ENCODE results near the gene FGF4.

FGF4 gene

GRCh38 chr11:69814902-69815301 is 39.8 kb upstream of the FGF4 start:
- Histone ChIP-seq H3K4me1 (ENCODE audit: control insufficient read depth, insufficient read depth, low read length) (no peaks in the 10 kb centered on the region), H3K9ac (ENCODE audit: low read length) (no peak overlapping the region), H3K36me3 (ENCODE audit: control insufficient read depth, insufficient read depth, low read length) (no peaks in the 10 kb centered on the region), H3K4me3 (ENCODE audit: low read length) (no peak overlapping the region), H3K27me3 (ENCODE audit: control insufficient read depth, insufficient read depth, low read length) (peaks cover 19% of the 10 kb centered on the region), H3K27ac (ENCODE audit: low read depth, low read length) (no peak overlapping the region)

GRCh38 chr11:69814411-69814810 is 39.3 kb upstream of the FGF4 start:
- Histone ChIP-seq H3K27me3 (ENCODE audit: control insufficient read depth, insufficient read depth, low read length) (peaks cover 19% of the 10 kb centered on the region), H3K27ac (ENCODE audit: low read depth, low read length) (no peak overlapping the region), H3K9ac (ENCODE audit: low read length) (no peak overlapping the region), H3K4me3 (ENCODE audit: low read length) (no peak overlapping the region), H3K4me1 (ENCODE audit: control insufficient read depth, insufficient read depth, low read length) (no peaks in the 10 kb centered on the region), H3K36me3 (ENCODE audit: control insufficient read depth, insufficient read depth, low read length) (no peaks in the 10 kb centered on the region)

- H3K9ac ChIP-seq (ENCODE audit: low read length), result no peak overlapping the region
- H3K4me3 ChIP-seq (ENCODE audit: low read length), result no peak overlapping the region
- no peak overlapping the region for H3K27ac ChIP-seq (ENCODE audit: low read depth, low read length)
- peaks cover 19% of the 10 kb centered on the region for H3K27me3 ChIP-seq (ENCODE audit: control insufficient read depth, insufficient read depth, low read length)
- H3K4me1 ChIP-seq (ENCODE audit: control insufficient read depth, insufficient read depth, low read length), result no peaks in the 10 kb centered on the region
- H3K36me3 ChIP-seq (ENCODE audit: control insufficient read depth, insufficient read depth, low read length), result no peaks in the 10 kb centered on the region
These were observed 38.7 kb upstream of the FGF4 start for GRCh38 chr11:69813839-69814238.

GRCh38 chr11:69812946-69813345 is 37.8 kb upstream of the FGF4 start:
- Histone ChIP-seq H3K4me3 (ENCODE audit: low read length) (no peak overlapping the region), H3K27ac (ENCODE audit: low read depth, low read length) (no peak overlapping the region), H3K9ac (ENCODE audit: low read length) (no peak overlapping the region), H3K4me1 (ENCODE audit: control insufficient read depth, insufficient read depth, low read length) (no peaks in the 10 kb centered on the region), H3K27me3 (ENCODE audit: control insufficient read depth, insufficient read depth, low read length) (peaks cover 19% of the 10 kb centered on the region), H3K36me3 (ENCODE audit: control insufficient read depth, insufficient read depth, low read length) (no peaks in the 10 kb centered on the region)

- H3K27me3 ChIP-seq (ENCODE audit: control insufficient read depth, insufficient read depth, low read length), result peaks cover 19% of the 10 kb centered on the region
These were observed 37.1 kb upstream of the FGF4 start for GRCh38 chr11:69812256-69812655.

GRCh38 chr11:69811431-69811830 is 36.3 kb upstream of the FGF4 start:
- Histone ChIP-seq H3K27ac (ENCODE audit: low read depth, low read length) (no peak overlapping the region), H3K27me3 (ENCODE audit: control insufficient read depth, insufficient read depth, low read length) (peaks cover 11% of the 10 kb centered on the region), H3K36me3 (ENCODE audit: control insufficient read depth, insufficient read depth, low read length) (no peaks in the 10 kb centered on the region), H3K9ac (ENCODE audit: low read length) (no peak overlapping the region), H3K4me1 (ENCODE audit: control insufficient read depth, insufficient read depth, low read length) (no peaks in the 10 kb centered on the region), H3K4me3 (ENCODE audit: low read length) (no peak overlapping the region)

More at GRCh38 chr11:69812256-69812655, 37.1 kb upstream of the FGF4 start:
- H3K4me1 ChIP-seq (ENCODE audit: control insufficient read depth, insufficient read depth, low read length), result no peaks in the 10 kb centered on the region
- H3K4me3 ChIP-seq (ENCODE audit: low read length), result no peak overlapping the region
- H3K36me3 ChIP-seq (ENCODE audit: control insufficient read depth, insufficient read depth, low read length), result no peaks in the 10 kb centered on the region
- H3K27ac ChIP-seq (ENCODE audit: low read depth, low read length), result no peak overlapping the region
- no peak overlapping the region for H3K9ac ChIP-seq (ENCODE audit: low read length)

- peaks cover 7% of the 10 kb centered on the region for H3K27me3 ChIP-seq (ENCODE audit: control insufficient read depth, insufficient read depth, low read length)
- no peak overlapping the region for H3K4me3 ChIP-seq (ENCODE audit: low read length)
- H3K9ac ChIP-seq (ENCODE audit: low read length), result no peak overlapping the region
- no peak overlapping the region for H3K27ac ChIP-seq (ENCODE audit: low read depth, low read length)
- no peaks in the 10 kb centered on the region for H3K36me3 ChIP-seq (ENCODE audit: control insufficient read depth, insufficient read depth, low read length)
- H3K4me1 ChIP-seq (ENCODE audit: control insufficient read depth, insufficient read depth, low read length), result no peaks in the 10 kb centered on the region
These were observed 35.4 kb upstream of the FGF4 start for GRCh38 chr11:69810289-69811118.

GRCh38 chr11:69808667-69809086 is 33.5 kb upstream of the FGF4 start:
- Histone ChIP-seq H3K27ac (ENCODE audit: low read depth, low read length) (no peak overlapping the region), H3K4me1 (ENCODE audit: control insufficient read depth, insufficient read depth, low read length) (no peaks in the 10 kb centered on the region), H3K27me3 (ENCODE audit: control insufficient read depth, insufficient read depth, low read length) (peaks cover 2% of the 10 kb centered on the region)

GRCh38 chr11:69807106-69807815 is 32.1 kb upstream of the FGF4 start:
- H3K4me1 ChIP-seq (ENCODE audit: control insufficient read depth, insufficient read depth, low read length), result no peaks in the 10 kb centered on the region
- no peaks in the 10 kb centered on the region for H3K36me3 ChIP-seq (ENCODE audit: control insufficient read depth, insufficient read depth, low read length)
- H3K27me3 ChIP-seq (ENCODE audit: control insufficient read depth, insufficient read depth, low read length), result peaks cover 6% of the 10 kb centered on the region
- H3K9ac ChIP-seq (ENCODE audit: low read length), result no peak overlapping the region
- no peak overlapping the region for H3K4me3 ChIP-seq (ENCODE audit: low read length)
- no peak overlapping the region for H3K27ac ChIP-seq (ENCODE audit: low read depth, low read length)

More at GRCh38 chr11:69808667-69809086, 33.5 kb upstream of the FGF4 start:
- Histone ChIP-seq H3K4me3 (ENCODE audit: low read length) (no peak overlapping the region), H3K9ac (ENCODE audit: low read length) (no peak overlapping the region), H3K36me3 (ENCODE audit: control insufficient read depth, insufficient read depth, low read length) (no peaks in the 10 kb centered on the region)

GRCh38 chr11:69804769-69805508 is 29.8 kb upstream of the FGF4 start:
- Histone ChIP-seq H3K4me3 (ENCODE audit: low read length) (no peak overlapping the region), H3K27me3 (ENCODE audit: control insufficient read depth, insufficient read depth, low read length) (peaks cover 3% of the 10 kb centered on the region)

GRCh38 chr11:69803604-69804218 is 28.6 kb upstream of the FGF4 start:
- H3K36me3 ChIP-seq (ENCODE audit: control insufficient read depth, insufficient read depth, low read length), result no peaks in the 10 kb centered on the region
- no peak overlapping the region for H3K27ac ChIP-seq (ENCODE audit: low read depth, low read length)
- H3K27me3 ChIP-seq (ENCODE audit: control insufficient read depth, insufficient read depth, low read length), result peaks cover 3% of the 10 kb centered on the region
- no peak overlapping the region for H3K4me3 ChIP-seq (ENCODE audit: low read length)
- no peak overlapping the region for H3K9ac ChIP-seq (ENCODE audit: low read length)
- no peaks in the 10 kb centered on the region for H3K4me1 ChIP-seq (ENCODE audit: control insufficient read depth, insufficient read depth, low read length)

More at GRCh38 chr11:69804769-69805508, 29.8 kb upstream of the FGF4 start:
- H3K9ac ChIP-seq (ENCODE audit: low read length), result no peak overlapping the region
- H3K4me1 ChIP-seq (ENCODE audit: control insufficient read depth, insufficient read depth, low read length), result no peaks in the 10 kb centered on the region
- no peak overlapping the region for H3K27ac ChIP-seq (ENCODE audit: low read depth, low read length)
- no peaks in the 10 kb centered on the region for H3K36me3 ChIP-seq (ENCODE audit: control insufficient read depth, insufficient read depth, low read length)

GRCh38 chr11:69803022-69803421 is 27.9 kb upstream of the FGF4 start:
- Histone ChIP-seq H3K9ac (ENCODE audit: low read length) (no peak overlapping the region), H3K27me3 (ENCODE audit: control insufficient read depth, insufficient read depth, low read length) (peaks cover 3% of the 10 kb centered on the region), H3K4me3 (ENCODE audit: low read length) (no peak overlapping the region), H3K36me3 (ENCODE audit: control insufficient read depth, insufficient read depth, low read length) (no peaks in the 10 kb centered on the region), H3K27ac (ENCODE audit: low read depth, low read length) (no peak overlapping the region), H3K4me1 (ENCODE audit: control insufficient read depth, insufficient read depth, low read length) (no peaks in the 10 kb centered on the region)

All from rectal smooth muscle tissue (tissue), 1 donor.